Measurements from ENCODE around the gene IRX4.

The IRX4 gene

DNA sequence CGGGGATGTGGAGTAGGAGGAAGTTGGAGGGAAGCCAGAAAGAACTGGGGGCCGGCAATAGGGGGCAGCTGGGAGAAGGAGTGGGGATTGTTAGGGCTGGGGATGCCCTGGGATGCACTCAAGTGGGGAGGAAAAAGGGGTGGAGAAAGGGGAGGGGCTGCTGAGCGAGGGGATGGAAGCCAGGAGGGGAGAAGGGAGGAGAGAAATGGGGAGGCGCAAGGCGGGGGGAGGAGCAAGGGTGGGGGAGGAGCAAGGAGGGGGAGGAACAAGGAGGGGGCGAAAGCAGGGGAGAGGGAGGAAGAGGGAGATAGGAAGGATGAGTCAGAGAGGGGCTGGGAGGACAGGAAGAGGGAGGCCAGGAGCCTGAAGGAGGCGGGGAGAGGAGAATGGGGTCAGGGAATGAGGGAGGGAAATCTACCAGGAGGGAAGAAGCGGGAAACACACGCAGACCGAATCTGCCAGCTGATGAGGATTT is 1.6 kb downstream of the IRX4 start:
- no peak overlapping the region for H3K4me2 ChIP-seq (ENCODE audit: low read length)
- H3K36me3 ChIP-seq (ENCODE audit: control insufficient read depth, insufficient read depth, low read length): no peaks in the 10 kb centered on the region
- H3K9me3 ChIP-seq (ENCODE audit: control insufficient read depth, low read length): no peaks in the 10 kb centered on the region
- H2AFZ ChIP-seq: no peak overlapping the region
- peaks cover 3% of the 10 kb centered on the region for H3K4me1 ChIP-seq
- H3K79me2 ChIP-seq: no peaks in the 10 kb centered on the region
- no peak overlapping the region for H3K4me3 ChIP-seq (ENCODE audit: low read depth, low read length)
- TF ChIP-seq, protein P1, sequence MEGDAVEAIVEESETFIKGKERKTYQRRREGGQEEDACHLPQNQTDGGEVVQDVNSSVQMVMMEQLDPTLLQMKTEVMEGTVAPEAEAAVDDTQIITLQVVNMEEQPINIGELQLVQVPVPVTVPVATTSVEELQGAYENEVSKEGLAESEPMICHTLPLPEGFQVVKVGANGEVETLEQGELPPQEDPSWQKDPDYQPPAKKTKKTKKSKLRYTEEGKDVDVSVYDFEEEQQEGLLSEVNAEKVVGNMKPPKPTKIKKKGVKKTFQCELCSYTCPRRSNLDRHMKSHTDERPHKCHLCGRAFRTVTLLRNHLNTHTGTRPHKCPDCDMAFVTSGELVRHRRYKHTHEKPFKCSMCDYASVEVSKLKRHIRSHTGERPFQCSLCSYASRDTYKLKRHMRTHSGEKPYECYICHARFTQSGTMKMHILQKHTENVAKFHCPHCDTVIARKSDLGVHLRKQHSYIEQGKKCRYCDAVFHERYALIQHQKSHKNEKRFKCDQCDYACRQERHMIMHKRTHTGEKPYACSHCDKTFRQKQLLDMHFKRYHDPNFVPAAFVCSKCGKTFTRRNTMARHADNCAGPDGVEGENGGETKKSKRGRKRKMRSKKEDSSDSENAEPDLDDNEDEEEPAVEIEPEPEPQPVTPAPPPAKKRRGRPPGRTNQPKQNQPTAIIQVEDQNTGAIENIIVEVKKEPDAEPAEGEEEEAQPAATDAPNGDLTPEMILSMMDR (IDR thresholded peaks at IDR 0.05): no peak
- no peak overlapping the region for H3K9ac ChIP-seq
- peaks cover 17% of the 10 kb centered on the region for H3K27me3 ChIP-seq (ENCODE audit: control insufficient read depth, insufficient read depth, low read length)
- no peak overlapping the region for H3K27ac ChIP-seq

DNA sequence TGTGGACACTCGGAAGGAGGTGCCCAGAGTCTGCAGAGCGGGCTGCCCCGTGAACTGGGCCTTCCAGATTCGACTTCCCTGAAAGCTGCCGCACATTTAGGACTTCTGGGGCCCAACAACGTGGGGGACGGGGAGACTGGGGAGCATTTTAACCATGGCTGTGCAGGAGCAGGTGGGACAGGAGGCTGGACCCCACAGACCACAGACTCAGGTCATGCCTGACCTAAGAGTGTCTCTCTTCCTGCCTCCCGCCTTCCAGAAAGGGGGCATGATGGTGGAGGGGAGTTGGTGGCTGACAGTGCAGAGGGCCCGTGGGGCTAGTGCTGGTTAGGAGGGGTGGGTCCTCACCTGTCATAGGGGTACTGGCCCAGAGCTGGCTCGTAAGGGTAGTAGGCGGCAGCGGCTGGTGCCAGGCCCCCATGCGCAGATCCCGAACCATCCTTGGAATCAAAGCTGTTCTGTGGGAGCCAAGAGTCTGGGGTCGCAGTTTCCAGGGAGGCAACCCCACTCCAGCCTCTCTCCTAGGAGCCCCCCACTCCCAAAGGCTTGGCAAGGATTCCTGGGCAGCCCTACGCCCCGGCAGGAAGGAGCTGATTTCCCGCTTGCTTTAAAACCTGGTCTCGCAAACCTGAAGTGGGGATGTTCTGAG is 2.2 kb downstream of the IRX4 start:
- Histone ChIP-seq H2AFZ (no peak overlapping the region), H3K9me3 (ENCODE audit: control insufficient read depth, low read length) (no peaks in the 10 kb centered on the region), H3K4me2 (ENCODE audit: low read length) (no peak overlapping the region), H3K4me3 (ENCODE audit: low read depth, low read length) (no peak overlapping the region), H3K4me1 (peaks cover 3% of the 10 kb centered on the region), H3K9ac (no peak overlapping the region), H3K27ac (no peak overlapping the region), H3K27me3 (ENCODE audit: control insufficient read depth, insufficient read depth, low read length) (peaks cover 22% of the 10 kb centered on the region), H3K36me3 (ENCODE audit: control insufficient read depth, insufficient read depth, low read length) (no peaks in the 10 kb centered on the region), H3K79me2 (no peaks in the 10 kb centered on the region)
- TF ChIP-seq, protein P1 (IDR thresholded peaks at IDR 0.05): no peak

DNA sequence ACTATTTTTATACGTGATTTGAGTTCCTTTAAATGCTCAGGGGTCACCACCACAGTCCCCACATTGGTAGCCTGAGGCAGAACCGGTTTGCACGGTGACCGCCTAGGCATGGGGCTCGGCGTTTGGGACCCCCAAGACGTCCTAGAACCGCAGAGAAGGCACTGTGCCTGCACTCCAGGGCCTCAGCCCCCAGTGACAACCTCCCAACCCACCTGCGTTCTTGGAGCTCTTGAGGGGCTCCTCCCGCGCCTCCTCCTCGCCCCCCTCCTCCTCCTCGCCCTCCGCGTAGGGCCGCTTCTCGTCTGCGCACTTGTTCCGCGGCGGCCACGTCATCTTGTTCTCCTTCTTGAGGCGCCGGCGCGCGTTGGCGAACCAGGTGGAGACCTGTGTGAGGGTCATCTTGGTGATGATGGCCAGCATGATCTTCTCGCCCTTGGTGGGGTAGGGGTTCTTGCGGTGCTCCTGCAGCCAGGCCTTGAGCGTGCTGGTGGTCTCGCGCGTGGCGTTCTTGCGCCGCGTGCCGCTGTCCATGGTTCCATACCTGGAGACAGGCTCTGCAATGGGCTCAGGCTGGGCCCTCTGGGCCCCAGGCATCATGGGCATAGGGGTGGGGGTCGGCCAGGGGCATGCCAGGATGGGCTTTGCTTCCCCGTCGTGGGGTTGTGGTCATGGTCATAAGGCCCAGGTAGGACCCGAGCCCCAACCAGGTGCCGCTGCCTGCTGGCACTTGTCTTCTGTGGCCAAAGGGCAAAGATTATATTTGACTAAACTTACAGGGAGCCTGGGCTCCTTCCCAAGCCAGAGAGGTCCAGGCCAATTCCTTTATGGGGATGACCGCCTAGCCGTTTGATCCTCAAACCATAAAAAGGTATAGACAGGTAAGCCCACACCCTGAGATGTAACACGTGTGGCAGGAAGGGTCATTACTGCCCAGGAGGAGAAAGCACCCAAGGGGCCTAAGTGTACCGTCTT is 3.1 kb downstream of the IRX4 start:
- H3K4me1 ChIP-seq: peaks cover 3% of the 10 kb centered on the region

DNA sequence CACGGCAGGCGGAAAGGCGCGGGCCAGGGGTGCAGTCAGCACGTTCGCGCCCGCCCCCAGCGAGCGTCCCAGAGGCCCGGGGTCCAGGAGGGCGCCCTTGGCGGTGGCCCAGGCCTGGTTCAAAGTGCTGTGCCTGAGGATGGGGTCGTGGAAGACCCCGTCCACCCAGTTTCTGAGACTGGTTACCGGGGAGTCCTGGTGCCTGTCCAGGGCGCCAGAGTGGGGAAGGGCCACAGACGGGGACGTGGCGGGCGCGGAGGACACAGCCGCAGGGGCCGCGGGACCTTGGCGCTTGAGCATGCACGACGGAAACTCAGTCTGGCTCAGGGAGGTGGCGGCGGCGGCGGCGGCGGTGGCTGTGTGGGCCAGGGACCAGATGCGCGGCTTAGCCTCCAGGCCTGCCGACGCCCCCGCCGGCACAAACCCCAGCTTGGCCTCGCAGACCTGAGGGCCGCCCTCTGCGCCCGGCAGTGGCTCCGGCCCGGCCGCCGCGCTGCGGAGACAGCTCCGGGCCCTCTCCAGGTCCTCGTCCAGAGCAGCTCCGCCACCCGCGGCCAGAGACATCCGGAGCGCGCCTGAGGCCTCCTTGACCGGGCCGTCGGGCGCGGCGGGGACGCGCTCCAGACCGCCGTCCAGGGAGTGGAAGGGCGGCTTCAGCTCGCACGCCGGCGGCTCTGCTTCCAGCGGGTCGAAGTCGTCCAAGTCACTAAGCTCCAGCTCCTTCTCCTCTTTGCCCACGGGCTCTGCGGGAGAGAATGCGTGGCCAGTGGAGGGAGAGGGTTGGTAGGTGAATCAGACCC is 4.5 kb downstream of the IRX4 start:
- Histone ChIP-seq H3K79me2 (no peaks in the 10 kb centered on the region), H3K36me3 (ENCODE audit: control insufficient read depth, insufficient read depth, low read length) (no peaks in the 10 kb centered on the region), H3K27me3 (ENCODE audit: control insufficient read depth, insufficient read depth, low read length) (peaks cover 23% of the 10 kb centered on the region), H2AFZ (no peak overlapping the region), H3K9me3 (ENCODE audit: control insufficient read depth, low read length) (no peaks in the 10 kb centered on the region), H3K9ac (no peak overlapping the region), H3K4me2 (ENCODE audit: low read length) (no peak overlapping the region), H3K4me3 (ENCODE audit: low read depth, low read length) (no peak overlapping the region), H3K4me1 (peaks cover 2% of the 10 kb centered on the region), H3K27ac (no peak overlapping the region)
- TF ChIP-seq, protein P1 (IDR thresholded peaks at IDR 0.05): no peak

More for the DNA sequence above, 3.1 kb downstream of the IRX4 start:
- H3K36me3 ChIP-seq (ENCODE audit: control insufficient read depth, insufficient read depth, low read length): no peaks in the 10 kb centered on the region
- H3K9ac ChIP-seq: no peak overlapping the region
- H3K27ac ChIP-seq: no peak overlapping the region
- H2AFZ ChIP-seq: no peak overlapping the region
- peaks cover 23% of the 10 kb centered on the region for H3K27me3 ChIP-seq (ENCODE audit: control insufficient read depth, insufficient read depth, low read length)
- H3K4me2 ChIP-seq (ENCODE audit: low read length): no peak overlapping the region
- TF ChIP-seq, protein P1 (IDR thresholded peaks at IDR 0.05): no peak
- no peak overlapping the region for H3K4me3 ChIP-seq (ENCODE audit: low read depth, low read length)
- H3K79me2 ChIP-seq: no peaks in the 10 kb centered on the region
- H3K9me3 ChIP-seq (ENCODE audit: control insufficient read depth, low read length): no peaks in the 10 kb centered on the region
